Activated T-helper 1 cell treated with anti-CD3 and anti-CD28 coated beads, Interleukin-12 subunit alpha, Interleukin-12 subunit beta, Interleukin-2, Interleukin-4 antibody, amounts not matched to agents 30 ng/mL and 10 ng/mL and 1 ng/mL, durations not matched to agents 14 hours and 24 hours and 36 hours (primary cell): Measurements from ENCODE around the gene TNNI2. TPM values are rescaled to one million over a fixed set of nuclear protein-coding genes. Genes with fewer than 3 reads are reported as not detected.

Experiments
- DNase-seq: peaks from one replicate; pipeline ENCODE4 v3.0.0; 2021; ENCODE audit warnings: low spot score
- H3K27ac Mint-ChIP-seq: one replicate; pipeline ENCODE4 v1.8.0; 2021; ENCODE audit warnings: mild to moderate bottlenecking, mixed read lengths
- H3K27me3 Mint-ChIP-seq: one replicate; pipeline ENCODE4 v1.8.0; 2022; ENCODE audit warnings: mild to moderate bottlenecking, moderate library complexity, mixed read lengths; ENCODE audit not compliant: insufficient read depth
- H3K36me3 Mint-ChIP-seq: one replicate; pipeline ENCODE4 v1.8.0; 2021; ENCODE audit warnings: low read depth, mixed read lengths
- H3K4me1 Mint-ChIP-seq: one replicate; pipeline ENCODE4 v1.8.0; 2021; ENCODE audit warnings: low read depth, mixed read lengths
- H3K4me3 Mint-ChIP-seq: one replicate; pipeline ENCODE4 v1.8.0; 2021; ENCODE audit warnings: mild to moderate bottlenecking, moderate library complexity, mixed read lengths
- H3K9me3 Mint-ChIP-seq: one replicate; pipeline ENCODE4 v1.8.0; 2021; ENCODE audit warnings: mixed read lengths
- intact Hi-C: fragments of 100-400 bp; cut with micrococcal nuclease; formaldehyde crosslinking; loops from one replicate; pipeline ENCODE4 v1.15.1; 2024
- total RNA-seq: library from RNA; stranded (reverse); gene quantifications from 2 replicates; pipeline ENCODE4 v1.2.3, GENCODE V29; 2022

Gene TNNI2
- total RNA-seq, 1 donor from 2014 or later: not detected

DNA sequence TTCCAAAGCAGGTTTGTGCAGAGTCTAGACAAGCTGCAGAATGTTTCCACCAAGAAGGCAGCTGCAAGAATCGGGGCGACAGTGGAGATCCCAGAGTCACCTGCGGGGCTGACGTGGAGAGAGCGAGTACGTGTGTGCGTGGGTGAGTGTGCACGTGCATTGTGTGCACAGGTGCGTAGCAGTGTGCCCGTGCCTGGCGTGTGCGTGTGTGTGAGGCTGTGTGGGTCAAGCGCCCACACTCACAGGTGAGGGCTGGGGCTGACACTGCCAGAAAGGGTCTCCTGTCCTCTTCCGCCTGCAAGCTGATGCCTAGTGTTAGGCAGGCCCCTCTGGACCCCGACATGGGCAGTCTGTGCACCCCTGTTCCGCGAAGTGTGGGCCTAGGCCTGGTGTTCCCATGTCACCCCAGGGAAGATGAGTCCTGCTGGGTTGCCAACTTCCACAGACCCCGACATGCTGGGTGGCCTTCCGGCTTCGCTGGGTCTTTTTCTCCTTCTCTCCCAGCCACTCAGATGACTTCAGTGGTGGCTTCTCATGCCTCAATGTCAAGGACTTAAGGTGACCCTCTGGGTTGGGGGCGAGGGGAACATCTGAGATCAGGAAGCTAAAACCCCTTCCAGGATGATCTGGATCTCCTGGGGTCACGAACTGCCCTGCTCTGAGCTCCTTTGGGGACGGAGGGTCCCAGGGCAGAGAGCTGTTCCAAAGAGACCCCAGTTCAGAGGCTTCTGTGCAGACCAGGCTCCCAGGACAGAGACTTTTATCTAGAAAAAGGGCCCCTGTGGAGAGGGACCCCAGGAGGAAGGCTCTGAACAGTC is 14.4 kb upstream of the TNNI2 start:
- no peaks in the 10 kb centered on the region for H3K9me3 Mint-ChIP-seq

DNA sequence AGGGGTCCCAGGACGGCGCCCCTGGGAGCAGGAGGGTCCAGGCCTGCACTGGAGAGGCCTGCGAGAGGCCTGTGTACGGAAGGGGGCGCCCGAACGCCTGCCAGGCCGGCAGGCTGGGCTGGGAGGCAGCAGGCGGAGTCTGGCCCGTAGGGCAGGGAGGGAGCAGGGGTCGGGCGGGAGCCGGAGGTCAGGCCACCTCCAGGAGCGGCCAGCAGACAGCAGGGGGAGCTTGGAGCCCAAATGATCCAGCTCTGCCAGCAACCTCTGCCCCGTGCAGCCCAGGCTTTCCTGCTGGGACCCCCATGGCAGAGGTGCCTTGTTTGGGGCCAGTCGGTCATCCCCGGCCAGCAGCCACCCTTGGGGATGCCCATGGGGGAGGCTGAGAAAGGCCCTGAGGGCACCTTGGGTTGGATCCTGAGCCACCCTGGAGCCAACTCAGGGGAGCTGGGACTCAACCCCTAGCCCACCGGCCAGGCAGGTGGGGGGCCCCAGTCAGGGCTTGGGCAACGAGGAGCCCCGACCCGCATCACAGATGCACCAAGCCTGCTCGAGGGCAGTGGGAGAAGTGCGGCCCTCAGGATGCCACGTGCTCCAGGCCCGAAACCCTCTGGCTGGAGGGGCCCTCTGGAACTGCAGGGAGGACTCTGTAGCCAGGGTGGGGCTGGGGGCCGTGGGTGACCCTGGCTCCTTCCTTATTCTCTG is 13.6 kb upstream of the TNNI2 start:
- Mint-ChIP-seq H3K9me3 (no peaks in the 10 kb centered on the region), H3K27me3 (no peaks in the 10 kb centered on the region), H3K4me3 (no peak overlapping the region), H3K27ac (no peak overlapping the region), H3K4me1 (no peaks in the 10 kb centered on the region), H3K36me3 (no peaks in the 10 kb centered on the region)
- intact Hi-C loops: no loop called here
- no peak for DNase-seq

More for the DNA sequence above, 14.4 kb upstream of the TNNI2 start:
- Mint-ChIP-seq H3K36me3 (no peaks in the 10 kb centered on the region), H3K4me3 (no peak overlapping the region), H3K27me3 (no peaks in the 10 kb centered on the region), H3K27ac (no peak overlapping the region), H3K4me1 (no peaks in the 10 kb centered on the region)
- DNase-seq: no peak
- intact Hi-C loops: no loop called here

DNA sequence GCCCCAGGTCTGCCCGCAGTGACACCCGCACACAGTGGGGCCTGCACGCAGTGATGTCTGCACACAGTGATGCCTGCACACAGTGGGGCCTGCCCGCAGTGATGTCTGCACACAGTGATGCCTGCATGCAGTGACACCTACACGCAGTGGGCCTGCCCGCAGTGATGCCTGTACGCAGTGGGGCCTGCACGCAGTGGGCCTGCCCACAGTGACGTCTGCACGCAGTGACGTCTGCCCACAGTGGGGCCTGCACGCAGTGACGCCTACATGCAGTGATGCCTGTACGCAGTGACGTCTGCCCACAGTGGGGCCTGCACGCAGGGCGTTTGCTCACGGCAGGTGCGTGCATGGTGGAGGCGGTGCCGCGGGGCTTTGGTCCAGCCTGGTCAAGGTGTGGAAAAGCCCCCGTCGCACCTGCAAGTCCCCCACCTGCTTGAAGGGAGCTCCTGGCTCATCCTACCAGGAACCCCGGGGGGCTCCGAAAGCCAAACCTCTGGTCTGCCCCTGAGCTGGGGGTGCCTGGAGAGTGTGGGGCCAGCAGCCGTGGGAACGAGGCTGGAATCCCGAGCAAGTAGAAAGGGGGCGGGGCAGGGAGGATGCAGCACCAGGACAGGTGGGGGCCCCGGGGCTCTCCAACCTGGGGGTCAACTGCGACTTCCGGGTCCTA is 12.9 kb upstream of the TNNI2 start:
- Mint-ChIP-seq H3K27ac (no peak overlapping the region), H3K9me3 (no peaks in the 10 kb centered on the region), H3K36me3 (no peaks in the 10 kb centered on the region), H3K4me3 (no peak overlapping the region), H3K4me1 (no peaks in the 10 kb centered on the region), H3K27me3 (no peaks in the 10 kb centered on the region)
- DNase-seq: no peak
- intact Hi-C loops: no loop called here

DNA sequence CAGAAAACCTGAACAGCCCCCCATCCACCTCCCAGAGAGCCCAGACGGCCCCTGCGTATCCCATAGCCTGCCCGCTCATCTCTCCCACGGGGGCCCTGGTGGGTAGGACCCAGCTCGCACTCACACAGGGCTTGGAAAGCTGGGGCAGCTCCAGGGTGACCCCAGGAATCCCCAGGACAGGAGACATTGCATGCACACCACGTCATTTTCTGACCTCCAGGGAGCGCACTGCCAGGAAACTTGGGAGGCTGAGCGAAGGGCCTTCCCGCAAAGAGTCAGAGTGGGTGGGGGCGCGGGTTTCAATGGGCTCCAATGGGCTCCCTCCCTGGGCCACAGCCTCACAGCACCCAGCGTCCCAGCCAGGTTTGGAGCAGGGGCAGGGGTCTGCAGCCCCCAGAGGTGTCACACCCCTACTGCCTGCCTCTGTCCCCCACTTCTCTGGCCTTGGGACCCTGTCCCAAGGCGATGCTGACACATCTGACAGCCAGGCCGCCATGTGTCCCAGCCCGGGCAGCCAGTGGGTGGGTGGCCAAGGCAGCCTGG is 12.2 kb upstream of the TNNI2 start:
- intact Hi-C loops: no loop called here
- Mint-ChIP-seq H3K36me3 (no peaks in the 10 kb centered on the region), H3K9me3 (no peaks in the 10 kb centered on the region)

DNA sequence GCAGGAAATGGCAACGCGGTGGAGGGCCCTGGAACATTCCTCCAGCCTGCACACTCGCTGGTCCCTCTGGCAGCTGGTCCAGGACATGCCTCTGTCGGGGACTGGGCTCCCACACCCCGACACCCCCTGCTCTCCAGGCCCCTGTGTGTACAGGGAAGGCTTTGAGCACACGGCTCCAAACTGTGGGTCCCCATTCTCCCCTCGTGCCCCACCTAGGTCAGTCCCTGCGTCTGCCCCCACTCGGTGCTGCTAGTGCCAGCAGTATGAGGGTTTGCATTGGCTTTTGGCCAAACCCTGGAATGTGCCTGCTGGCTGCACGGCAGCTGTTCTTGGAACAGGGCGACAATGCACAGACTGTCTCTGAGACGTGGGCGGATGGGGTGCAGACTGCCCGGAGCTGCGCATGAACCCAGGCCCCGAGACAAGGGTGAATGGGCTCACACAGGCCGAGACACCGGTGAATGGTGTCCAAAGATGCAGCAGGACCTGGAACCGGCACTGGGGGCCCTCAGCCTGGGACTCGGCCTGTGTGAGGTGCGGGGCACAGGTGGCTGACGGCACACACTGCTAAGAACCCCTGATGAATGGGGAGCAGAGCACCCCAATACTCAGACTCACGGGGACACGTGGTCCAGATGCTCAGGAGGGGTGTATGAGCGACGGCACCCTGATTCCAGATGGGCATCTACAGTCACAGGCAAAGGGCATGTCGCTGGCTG is 11.5 kb upstream of the TNNI2 start:
- DNase-seq: no peak
- intact Hi-C loops: no loop called here
- Mint-ChIP-seq H3K4me1 (no peaks in the 10 kb centered on the region), H3K36me3 (no peaks in the 10 kb centered on the region), H3K27ac (no peak overlapping the region), H3K4me3 (no peak overlapping the region), H3K27me3 (no peaks in the 10 kb centered on the region), H3K9me3 (no peaks in the 10 kb centered on the region)

More for the DNA sequence above, 12.2 kb upstream of the TNNI2 start:
- no peak for DNase-seq
- Mint-ChIP-seq H3K4me3 (no peak overlapping the region), H3K4me1 (no peaks in the 10 kb centered on the region), H3K27me3 (no peaks in the 10 kb centered on the region), H3K27ac (no peak overlapping the region)

DNA sequence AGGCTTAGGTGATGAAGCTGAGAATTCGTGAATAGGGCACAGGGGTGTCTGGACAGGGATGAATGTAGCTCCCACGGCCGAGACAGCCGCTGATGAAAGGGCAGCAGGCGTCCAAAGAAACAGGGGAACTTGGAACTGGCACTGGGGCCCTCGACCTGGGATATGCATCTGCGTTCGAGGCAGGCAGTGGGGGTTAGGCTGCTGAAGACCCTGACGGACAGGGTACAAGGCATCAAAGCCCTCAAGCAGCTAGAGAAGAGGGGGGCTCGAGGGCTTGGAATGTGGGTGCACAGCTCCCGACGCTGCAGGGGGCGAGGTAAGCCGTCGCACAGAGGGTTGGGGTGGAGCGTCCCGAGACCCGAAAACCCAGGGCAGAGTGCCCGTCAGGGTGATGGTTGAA is 10.8 kb upstream of the TNNI2 start:
- H3K36me3 Mint-ChIP-seq: no peaks in the 10 kb centered on the region
- intact Hi-C loops: no loop called here

DNA sequence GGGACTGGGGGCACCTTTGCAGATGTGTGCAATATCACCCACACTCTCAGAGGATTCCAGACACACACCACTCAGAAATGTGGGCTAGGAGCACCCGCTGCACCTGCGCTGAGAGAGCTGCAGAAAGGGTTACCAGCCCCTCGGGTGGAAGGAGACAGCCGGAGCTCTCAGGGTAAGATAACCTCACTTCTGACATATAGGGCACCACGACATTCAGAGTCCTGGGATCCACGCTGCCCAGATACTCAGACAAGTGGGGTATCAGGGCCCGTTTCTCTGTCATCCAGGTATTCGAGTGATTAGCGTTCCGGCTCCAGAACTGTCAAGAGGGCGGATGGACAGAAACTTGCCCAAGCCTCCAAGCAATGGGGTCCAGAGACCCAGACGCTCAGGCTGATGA is 10.2 kb upstream of the TNNI2 start:
- Mint-ChIP-seq H3K36me3 (no peaks in the 10 kb centered on the region), H3K27ac (no peak overlapping the region), H3K27me3 (no peaks in the 10 kb centered on the region), H3K4me1 (no peaks in the 10 kb centered on the region), H3K4me3 (no peak overlapping the region), H3K9me3 (no peaks in the 10 kb centered on the region)
- DNase-seq: no peak
- intact Hi-C loops: no loop called here

More for the DNA sequence above, 10.8 kb upstream of the TNNI2 start:
- H3K9me3 Mint-ChIP-seq: no peaks in the 10 kb centered on the region
- H3K27me3 Mint-ChIP-seq: no peaks in the 10 kb centered on the region
- no peak for DNase-seq
- no peaks in the 10 kb centered on the region for H3K4me1 Mint-ChIP-seq
- no peak overlapping the region for H3K27ac Mint-ChIP-seq
- H3K4me3 Mint-ChIP-seq: no peak overlapping the region

DNA sequence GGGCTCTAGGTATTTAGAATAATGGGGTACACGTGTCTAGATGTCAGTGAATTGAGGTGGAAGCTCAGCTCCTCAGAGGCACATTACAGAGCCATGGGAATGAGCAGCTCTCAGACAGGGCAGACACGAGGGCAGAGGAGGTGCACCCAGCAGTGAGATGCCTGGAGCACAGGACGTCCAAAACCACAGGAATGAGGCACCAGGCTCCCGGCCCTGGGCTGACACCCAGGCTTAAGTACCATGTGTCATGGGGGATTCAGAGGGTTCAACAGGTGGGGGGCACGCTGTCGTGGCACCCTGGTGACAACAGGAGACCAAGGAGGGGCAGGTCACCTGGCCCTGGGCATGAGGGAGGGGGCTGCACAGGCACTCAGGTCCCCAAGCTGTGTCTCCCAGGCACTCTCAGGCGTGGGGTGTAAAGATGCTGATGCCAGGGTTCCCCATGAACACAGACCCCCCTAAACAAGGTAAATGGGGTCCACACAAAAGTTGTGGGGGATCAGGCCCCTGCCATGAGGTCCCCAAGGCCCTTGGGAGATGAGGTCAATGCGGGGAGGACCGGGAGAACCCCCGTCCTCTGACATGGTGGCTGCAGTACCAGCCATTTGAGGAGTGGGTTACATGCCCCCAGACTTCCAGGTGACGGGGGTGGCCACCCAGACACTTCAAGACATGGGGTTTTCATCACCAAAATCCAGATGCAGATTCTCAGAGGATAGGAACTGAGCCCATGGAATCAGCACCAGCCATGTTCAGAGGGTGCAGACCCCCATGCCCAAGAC is 9.6 kb upstream of the TNNI2 start:
- no peaks in the 10 kb centered on the region for H3K9me3 Mint-ChIP-seq
- peaks cover 2% of the 10 kb centered on the region for H3K27me3 Mint-ChIP-seq
- DNase-seq: no peak
- H3K4me3 Mint-ChIP-seq: no peak overlapping the region
- intact Hi-C loops: no loop called here
- H3K36me3 Mint-ChIP-seq: no peaks in the 10 kb centered on the region
- no peak overlapping the region for H3K27ac Mint-ChIP-seq
- no peaks in the 10 kb centered on the region for H3K4me1 Mint-ChIP-seq

DNA sequence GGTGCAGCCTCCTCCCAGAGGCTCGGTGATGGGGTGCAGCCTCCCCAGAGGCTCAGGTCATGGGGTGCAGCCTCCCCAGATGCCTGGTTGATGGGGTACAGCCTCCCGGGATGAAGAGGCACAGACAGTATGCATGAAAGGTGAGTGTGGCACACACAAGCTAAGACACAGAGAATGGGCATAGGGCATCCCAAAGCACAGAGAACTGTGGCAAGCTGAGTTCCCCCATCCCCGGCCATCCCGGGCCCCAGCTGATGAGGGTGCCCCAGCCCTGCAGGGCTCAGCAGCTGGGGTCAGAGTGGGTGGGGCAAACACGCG is 8.8 kb upstream of the TNNI2 start:
- Mint-ChIP-seq H3K27me3 (peaks cover 2% of the 10 kb centered on the region), H3K27ac (no peak overlapping the region), H3K4me3 (no peak overlapping the region), H3K36me3 (no peaks in the 10 kb centered on the region), H3K9me3 (no peaks in the 10 kb centered on the region), H3K4me1 (no peaks in the 10 kb centered on the region)
- DNase-seq: no peak
- intact Hi-C loops: no loop called here

DNA sequence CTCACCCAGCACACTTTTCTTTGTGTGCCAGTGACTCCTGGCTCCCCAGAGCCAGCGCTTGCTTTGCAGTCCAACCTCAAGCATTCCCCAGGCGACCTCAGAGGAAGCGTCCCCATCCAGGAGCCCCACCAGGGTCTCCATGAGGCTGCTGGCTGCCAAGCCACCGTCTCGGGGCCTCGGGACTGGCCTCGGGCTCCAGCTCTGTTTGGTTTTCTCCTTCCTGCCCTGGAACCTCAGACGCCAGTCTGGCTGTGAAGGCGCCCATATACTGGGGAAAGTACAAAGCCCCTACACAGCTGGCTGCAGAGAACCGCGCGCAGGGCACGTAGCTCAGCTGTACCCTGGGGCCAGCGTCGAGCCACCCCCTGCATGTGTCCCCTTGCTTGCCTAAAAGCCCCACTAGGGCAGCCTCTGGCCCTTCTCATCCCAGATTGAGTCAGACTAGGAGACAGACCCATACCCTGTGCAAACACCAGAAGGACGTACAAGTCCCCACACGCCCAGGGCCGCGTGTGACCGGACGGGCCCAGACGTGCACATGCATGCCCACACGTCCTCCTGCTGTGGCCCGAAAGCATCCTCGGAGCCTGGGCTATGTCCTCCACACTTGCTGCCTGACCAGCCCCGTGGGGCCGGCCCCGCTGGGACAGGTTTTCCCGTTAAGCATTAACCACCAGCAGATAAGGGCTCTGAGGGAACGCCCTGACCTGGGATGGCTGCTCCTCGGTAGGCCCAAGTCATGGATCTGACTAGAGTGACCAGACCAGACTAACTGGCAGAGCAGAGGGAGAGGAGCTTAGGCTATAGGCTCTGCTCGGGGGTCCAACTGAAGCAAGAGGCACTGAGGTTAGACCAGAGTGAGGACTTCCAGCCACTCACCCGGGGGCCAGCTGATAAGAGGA is 8.2 kb upstream of the TNNI2 start:
- Mint-ChIP-seq H3K27me3 (peaks cover 2% of the 10 kb centered on the region), H3K36me3 (no peaks in the 10 kb centered on the region), H3K4me1 (no peaks in the 10 kb centered on the region), H3K9me3 (no peaks in the 10 kb centered on the region), H3K4me3 (no peak overlapping the region), H3K27ac (no peak overlapping the region)
- intact Hi-C loops: no loop called here
- no peak for DNase-seq

DNA sequence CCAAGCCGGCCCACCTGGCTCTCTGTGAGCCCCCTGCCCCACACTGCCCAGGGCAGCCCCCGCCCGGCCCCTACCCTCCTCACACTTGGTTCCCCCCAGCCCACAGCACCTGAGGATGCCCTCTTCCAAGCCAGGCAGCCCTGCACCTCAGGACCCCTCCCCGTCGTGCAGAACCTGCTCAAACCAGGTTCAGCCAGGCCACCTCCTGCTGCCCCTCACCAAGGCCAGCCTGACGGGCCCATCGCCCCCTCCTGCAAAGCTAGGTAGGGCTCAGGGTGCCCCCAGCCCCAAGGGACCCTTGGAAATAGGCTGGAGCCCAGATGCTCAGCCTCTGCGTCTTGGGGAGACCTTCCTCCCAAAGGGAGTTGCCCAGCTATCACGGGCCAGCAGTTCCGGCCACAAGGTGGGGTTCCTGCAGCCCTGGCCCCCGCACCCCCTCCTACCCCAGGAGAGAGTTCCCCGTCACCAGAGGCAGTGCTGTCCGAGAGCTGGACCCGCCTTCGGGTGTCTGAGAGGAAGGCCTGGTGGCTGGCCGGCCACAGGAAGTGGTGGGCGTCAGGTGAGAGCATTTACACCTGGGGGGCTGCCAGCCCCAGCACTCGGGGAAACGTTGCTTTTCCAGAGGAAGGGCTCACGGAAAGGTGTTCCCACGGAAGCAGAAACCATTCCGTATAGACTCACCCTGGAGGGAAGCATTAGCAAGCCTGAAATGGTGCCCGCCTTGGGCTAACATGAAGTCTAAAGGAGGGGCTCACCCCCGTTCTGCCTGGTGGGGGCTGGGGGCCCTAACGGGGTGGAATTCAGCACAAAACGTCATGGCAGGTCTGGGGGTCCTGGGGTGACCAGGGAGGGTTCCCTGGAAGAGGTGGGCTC is 7.2 kb upstream of the TNNI2 start:
- H3K9me3 Mint-ChIP-seq: no peaks in the 10 kb centered on the region
- no peaks in the 10 kb centered on the region for H3K36me3 Mint-ChIP-seq
- no peak overlapping the region for H3K27ac Mint-ChIP-seq
- no peaks in the 10 kb centered on the region for H3K4me1 Mint-ChIP-seq
- DNase-seq: no peak
- H3K27me3 Mint-ChIP-seq: peaks cover 2% of the 10 kb centered on the region
- no peak overlapping the region for H3K4me3 Mint-ChIP-seq
- intact Hi-C loops: loop anchor here (1.0 kb wide), 2 partner anchors 137 to 179 kb away; no protein-coding TSS in a partner anchor
